Karpas-422 (cell line): ENCODE measurements around the gene RIOK3. TPM values are rescaled to one million over a fixed set of nuclear protein-coding genes. Genes with fewer than 3 reads are reported as not detected.
A peak's percentile ranks its signal among the peaks of the same experiment; 100 is the strongest.
"Not testable (repeated sequence)": the region's sequence is repeated elsewhere in the genome, so short reads cannot be mapped to it uniquely, and the experiment has no call there.

Experiments
- DNase-seq: peaks from one replicate; pipeline ENCODE4 v3.0.0-alpha.2; 2015
- H2AFZ ChIP-seq: fragments of 200-600 bp; sonication (generic); 2 replicates; pipeline ENCODE4 v1.6.1; 2014; ENCODE audit warnings: antibody characterized with exemption, low read length, mixed read lengths
- H3K27ac ChIP-seq: fragments of 200-600 bp; sonication (generic); 2 replicates; pipeline ENCODE4 v1.5.1; 2014; ENCODE audit warnings: mild to moderate bottlenecking, low read length, moderate library complexity
- H3K27me3 ChIP-seq: fragments of 200-600 bp; sonication (generic); 2 replicates; pipeline ENCODE4 v1.6.1; 2014; ENCODE audit warnings: low read length, mixed read lengths
- H3K36me3 ChIP-seq: fragments of 200-600 bp; sonication (generic); 2 replicates; pipeline ENCODE4 v1.6.1; 2014; ENCODE audit warnings: low read length, mixed read lengths; ENCODE audit not compliant: insufficient read depth
- H3K4me1 ChIP-seq: fragments of 200-600 bp; sonication (generic); 2 replicates; pipeline ENCODE4 v1.6.1; 2014; ENCODE audit warnings: mild to moderate bottlenecking, low read length, mixed read lengths
- H3K4me2 ChIP-seq: fragments of 200-600 bp; sonication (generic); 2 replicates; pipeline ENCODE4 v1.6.1; 2014; ENCODE audit warnings: low read length, low read depth, mild to moderate bottlenecking; ENCODE audit not compliant: poor library complexity, severe bottlenecking
- H3K4me3 ChIP-seq: fragments of 200-600 bp; sonication (generic); 2 replicates; pipeline ENCODE4 v1.5.1; 2014; ENCODE audit warnings: mild to moderate bottlenecking, antibody characterized with exemption, low read length, mixed read lengths
- H3K79me2 ChIP-seq: fragments of 200-600 bp; sonication (generic); 2 replicates; pipeline ENCODE4 v1.6.1; 2014; ENCODE audit warnings: mild to moderate bottlenecking, low read length, mixed read lengths
- H3K9ac ChIP-seq: fragments of 200-600 bp; sonication (generic); 2 replicates; pipeline ENCODE4 v1.6.0; 2014; ENCODE audit warnings: low read length
- H3K9me2 ChIP-seq: fragments of 200-600 bp; sonication (generic), shearing (Covaris generic); replicated peaks from 2 replicates; pipeline ENCODE4 v1.6.0; 2014; ENCODE audit warnings: mild to moderate bottlenecking, low read length, moderate library complexity; ENCODE audit not compliant: insufficient read depth
- H3K9me3 ChIP-seq: fragments of 300-700, 200-600 bp; sonication (generic); 2 replicates; pipeline ENCODE4 v1.6.1; 2014; ENCODE audit warnings: low read length, mixed read lengths
- H4K20me1 ChIP-seq: fragments of 200-600 bp; sonication (generic); 2 replicates; pipeline ENCODE4 v1.6.1; 2014; ENCODE audit warnings: mild to moderate bottlenecking, antibody characterized with exemption, low read length, low read depth; ENCODE audit not compliant: insufficient read depth
- total RNA-seq: library from RNA; depleted of rRNA; stranded (reverse); fragments of >200 nt; shearing (Covaris generic); gene quantifications from 2 replicates; pipeline ENCODE4 v1.2.3, GENCODE V29; 2014; ENCODE audit warnings: low replicate concordance

RIOK3 gene
- total RNA-seq, 1 experiment from 2014 or later: 31.1 TPM

DNA sequence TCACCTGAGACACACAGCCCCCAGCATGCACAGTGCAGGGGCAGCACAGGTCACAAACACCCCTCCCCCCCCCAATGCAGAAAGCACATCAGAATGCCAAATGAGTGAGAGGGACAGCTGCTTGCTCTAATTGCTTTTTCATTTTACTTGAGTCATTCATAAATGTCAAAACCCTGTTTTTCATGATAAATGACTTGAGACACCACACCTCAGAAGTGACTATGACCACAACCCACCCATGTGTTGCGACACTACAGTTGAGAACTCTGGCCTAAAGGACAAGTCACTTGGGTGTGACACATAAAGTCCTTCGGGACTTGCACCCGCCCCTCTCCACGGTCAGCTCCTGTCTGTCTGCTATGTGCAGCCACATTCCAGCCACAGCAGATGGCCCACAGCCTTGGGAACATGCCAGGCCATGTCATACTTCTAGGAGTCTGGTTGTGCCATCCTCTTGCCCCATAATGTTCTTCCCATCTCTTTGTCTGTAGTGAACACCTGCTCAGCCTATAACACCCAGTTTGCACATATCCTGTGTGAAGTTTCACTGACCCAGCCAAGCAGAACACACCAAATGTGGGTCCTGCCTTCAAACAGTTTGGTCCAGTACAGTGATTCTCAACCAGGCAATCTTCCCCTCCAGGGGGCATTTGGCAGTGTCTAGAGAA lies 30.2 kb upstream of the RIOK3 start:
- Histone ChIP-seq H3K9me3 (no peaks in the 10 kb centered on the region), H3K27ac (peak overlapping the region; percentile 84), H3K27me3 (no peaks in the 10 kb centered on the region), H3K9me2 (no peaks in the 10 kb centered on the region), H3K4me3 (peak overlapping the region; percentile 24), H3K4me2 (peak overlapping the region; percentile 66), H3K9ac (peak overlapping the region; percentile 44), H3K4me1 (peaks cover 23% of the 10 kb centered on the region), H3K79me2 (peaks cover 7% of the 10 kb centered on the region), H2AFZ (no peak overlapping the region), H3K36me3 (no peaks in the 10 kb centered on the region), H4K20me1 (no peaks in the 10 kb centered on the region)
- peak; percentile 72 for DNase-seq

GRCh38 chr18:23424616-23425015 lies 28.5 kb upstream of the RIOK3 start:
- Histone ChIP-seq H3K4me3 (no peak overlapping the region), H3K4me2 (no peak overlapping the region), H3K9me3 (no peaks in the 10 kb centered on the region), H3K4me1 (peaks cover 24% of the 10 kb centered on the region), H3K79me2 (peaks cover 6% of the 10 kb centered on the region), H3K36me3 (peaks cover 10% of the 10 kb centered on the region), H4K20me1 (no peaks in the 10 kb centered on the region), H3K9me2 (no peaks in the 10 kb centered on the region), H2AFZ (no peak overlapping the region), H3K27ac (0 out of 2 replicates have a peak overlapping the region, but pooled peaks have one; percentile 84), H3K9ac (no peak overlapping the region), H3K27me3 (no peaks in the 10 kb centered on the region)
- no peak for DNase-seq

GRCh38 chr18:23428821-23429220 lies 24.3 kb upstream of the RIOK3 start:
- no peak overlapping the region for H2AFZ ChIP-seq
- H3K4me3 ChIP-seq: no peak overlapping the region
- H3K27me3 ChIP-seq: no peaks in the 10 kb centered on the region
- DNase-seq: no peak
- peaks cover 6% of the 10 kb centered on the region for H3K4me1 ChIP-seq
- no peaks in the 10 kb centered on the region for H4K20me1 ChIP-seq
- no peak overlapping the region for H3K4me2 ChIP-seq
- no peaks in the 10 kb centered on the region for H3K9me3 ChIP-seq
- no peaks in the 10 kb centered on the region for H3K9me2 ChIP-seq
- no peak overlapping the region for H3K27ac ChIP-seq
- H3K79me2 ChIP-seq: peaks cover 9% of the 10 kb centered on the region
- H3K36me3 ChIP-seq: peaks cover 15% of the 10 kb centered on the region
- H3K9ac ChIP-seq: no peak overlapping the region

DNA sequence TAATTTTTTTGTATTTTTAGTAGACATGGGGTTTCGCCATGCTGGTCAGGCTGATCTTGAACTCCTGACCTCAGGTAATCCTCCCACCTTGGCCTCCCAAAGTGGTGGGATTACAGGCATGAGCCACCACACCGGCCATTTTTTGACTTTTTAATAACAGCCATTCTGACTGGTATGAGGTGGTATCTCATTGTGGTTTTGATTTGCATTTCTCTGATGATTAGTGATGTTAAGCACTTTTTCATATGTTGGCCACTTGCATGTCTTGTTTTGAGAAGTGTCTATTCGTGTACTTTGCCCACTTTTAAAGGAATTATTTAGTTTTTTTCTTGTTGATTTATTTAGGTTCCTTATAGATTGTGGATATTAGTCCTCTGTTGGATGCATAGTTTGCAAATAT lies 23.5 kb upstream of the RIOK3 start:
- not testable (repeated sequence) for H3K4me3 ChIP-seq, H3K9me2 ChIP-seq, H3K9ac ChIP-seq, H3K4me2 ChIP-seq, H2AFZ ChIP-seq, H3K27me3 ChIP-seq, DNase-seq, H3K27ac ChIP-seq, H4K20me1 ChIP-seq, H3K9me3 ChIP-seq, H3K4me1 ChIP-seq, H3K79me2 ChIP-seq
- peaks cover 15% of the 10 kb centered on the region for H3K36me3 ChIP-seq

- no peaks in the 10 kb centered on the region for H3K9me2 ChIP-seq
- peaks cover 24% of the 10 kb centered on the region for H3K79me2 ChIP-seq
- no peak overlapping the region for H3K4me3 ChIP-seq
- H3K36me3 ChIP-seq: peaks cover 12% of the 10 kb centered on the region
- no peaks in the 10 kb centered on the region for H3K9me3 ChIP-seq
- peaks cover 15% of the 10 kb centered on the region for H3K4me1 ChIP-seq
- H3K9ac ChIP-seq: no peak overlapping the region
- no peak overlapping the region for H2AFZ ChIP-seq
- no peak overlapping the region for H3K4me2 ChIP-seq
- no peaks in the 10 kb centered on the region for H3K27me3 ChIP-seq
- H3K27ac ChIP-seq: no peak overlapping the region
- H4K20me1 ChIP-seq: no peaks in the 10 kb centered on the region
- DNase-seq: no peak
These were observed 19.7 kb upstream of the RIOK3 start for GRCh38 chr18:23433360-23433759.

GRCh38 chr18:23437357-23438045 lies 15.6 kb upstream of the RIOK3 start:
- Histone ChIP-seq H2AFZ (peak overlapping the region; percentile 72; the same call in 1 of the 2 replicates), H3K4me2 (peak overlapping the region; percentile 90), H3K4me3 (peak overlapping the region; percentile 77), H3K9ac (peak overlapping the region; percentile 76), H3K79me2 (peaks cover 24% of the 10 kb centered on the region), H3K27ac (no peak overlapping the region), H3K9me3 (peaks cover 10% of the 10 kb centered on the region), H3K4me1 (peaks cover 13% of the 10 kb centered on the region), H3K36me3 (no peaks in the 10 kb centered on the region; the same call in 1 of the 2 replicates), H3K9me2 (no peaks in the 10 kb centered on the region), H4K20me1 (no peaks in the 10 kb centered on the region), H3K27me3 (no peaks in the 10 kb centered on the region)
- DNase-seq: peak; percentile 92

GRCh38 chr18:23438046-23438377 lies 15.1 kb upstream of the RIOK3 start:
- Histone ChIP-seq H3K36me3 (no peaks in the 10 kb centered on the region; the same call in 1 of the 2 replicates), H4K20me1 (no peaks in the 10 kb centered on the region), H3K4me3 (peak overlapping the region; percentile 77), H3K9ac (peak overlapping the region; percentile 48), H2AFZ (peak overlapping the region; percentile 100), H3K9me2 (no peaks in the 10 kb centered on the region), H3K27ac (no peak overlapping the region), H3K4me2 (peak overlapping the region; percentile 90), H3K79me2 (peaks cover 24% of the 10 kb centered on the region), H3K9me3 (peaks cover 10% of the 10 kb centered on the region), H3K4me1 (peaks cover 13% of the 10 kb centered on the region), H3K27me3 (no peaks in the 10 kb centered on the region)
- no peak for DNase-seq

DNA sequence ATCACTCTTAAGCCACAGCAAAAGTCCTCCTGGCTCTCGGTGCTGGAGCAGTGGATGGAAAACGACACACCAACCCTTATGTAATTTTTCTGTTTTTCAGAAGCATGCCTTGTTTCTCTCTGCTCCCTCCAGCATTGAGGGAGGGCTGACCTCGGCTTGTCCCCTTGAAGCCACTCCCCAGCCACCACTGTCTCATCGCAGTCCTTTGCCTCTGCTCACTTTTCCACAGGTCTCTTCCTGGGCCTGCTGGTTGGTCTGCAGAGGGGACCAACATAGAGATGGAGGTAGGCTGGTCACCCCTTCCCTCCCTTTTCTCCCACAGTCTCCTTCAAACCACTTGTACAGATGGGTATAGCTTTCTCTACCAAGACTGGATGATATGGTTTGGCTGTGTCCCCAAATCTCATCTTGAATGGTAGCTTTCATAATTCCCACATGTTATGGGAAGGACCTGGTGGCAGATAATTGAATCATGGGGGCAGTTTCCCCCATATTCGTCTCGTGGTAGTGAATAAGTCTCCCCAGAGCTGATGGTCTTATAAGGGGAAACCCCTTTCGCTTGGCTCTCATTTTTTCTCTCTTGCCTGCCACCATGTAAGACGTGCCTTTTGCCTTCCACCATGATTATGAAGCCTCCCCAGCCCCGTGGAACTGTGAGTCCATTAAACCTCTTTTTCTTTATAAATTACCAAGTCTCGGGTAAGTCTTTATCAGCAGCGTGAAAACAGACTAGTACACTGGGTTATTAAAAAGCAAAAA lies 14.3 kb upstream of the RIOK3 start:
- Histone ChIP-seq H3K9me3 (peaks cover 10% of the 10 kb centered on the region), H4K20me1 (no peaks in the 10 kb centered on the region), H2AFZ (peak overlapping the region; percentile 100), H3K27ac (no peak overlapping the region), H3K36me3 (no peaks in the 10 kb centered on the region; the same call in 1 of the 2 replicates), H3K4me2 (peak overlapping the region; percentile 90), H3K27me3 (no peaks in the 10 kb centered on the region), H3K4me3 (peak overlapping the region; percentile 77), H3K4me1 (peaks cover 13% of the 10 kb centered on the region), H3K9me2 (no peaks in the 10 kb centered on the region), H3K79me2 (peaks cover 19% of the 10 kb centered on the region), H3K9ac (peak overlapping the region; percentile 48; the same call in 1 of the 2 replicates)
- DNase-seq: no peak
